ENCODE measurements around the gene ZC3H15. TPM values are rescaled to one million over a fixed set of nuclear protein-coding genes. Genes with fewer than 3 reads are reported as not detected.
A peak's percentile ranks its signal among the peaks of the same experiment; 100 is the strongest.

ZC3H15 gene
- total RNA-seq, 1 donor from 2014 or later, result 63.2 TPM

- DNase-seq (ENCODE audit: low spot score in 2 of 2) (no peak), FAIRE-seq (no peak)
Measured at GRCh38 chr2:186534406-186534805, 48.3 kb downstream of the ZC3H15 start.

- FAIRE-seq (no peak), DNase-seq (ENCODE audit: low spot score in 2 of 2) (no peak)
Measured at GRCh38 chr2:186535861-186536260, 49.8 kb downstream of the ZC3H15 start.

- FAIRE-seq, result no peak
- no peak for DNase-seq (ENCODE audit: low spot score in 2 of 2)
Measured at GRCh38 chr2:186537019-186537418, 51.0 kb downstream of the ZC3H15 start.

- no peak for DNase-seq (ENCODE audit: low spot score in 2 of 2)
- no peak for FAIRE-seq
Measured at GRCh38 chr2:186540941-186541340, 54.9 kb downstream of the ZC3H15 start.

GRCh38 chr2:186542002-186542401 lies 55.9 kb downstream of the ZC3H15 start:
- DNase-seq (ENCODE audit: low spot score in 2 of 2) (no peak), FAIRE-seq (no peak)

- no peak for DNase-seq (ENCODE audit: low spot score in 2 of 2)
- no peak for FAIRE-seq
Measured at GRCh38 chr2:186543561-186544131, 57.6 kb downstream of the ZC3H15 start.

GRCh38 chr2:186544255-186544675 lies 58.2 kb downstream of the ZC3H15 start:
- FAIRE-seq, result no peak
- peak in 1 of 2 donors; percentile 7 for DNase-seq (ENCODE audit: low spot score in 2 of 2)

- DNase-seq (ENCODE audit: low spot score in 2 of 2), result no peak
- no peak for FAIRE-seq
Measured at GRCh38 chr2:186546846-186547245, 60.8 kb downstream of the ZC3H15 start.

GRCh38 chr2:186551323-186552050 lies 65.4 kb downstream of the ZC3H15 start:
- FAIRE-seq (no peak), DNase-seq (ENCODE audit: low spot score in 2 of 2) (no peak)

GRCh38 chr2:186554429-186554828 lies 68.4 kb downstream of the ZC3H15 start:
- FAIRE-seq, result no peak
- DNase-seq (ENCODE audit: low spot score in 2 of 2), result no peak

- FAIRE-seq (no peak), DNase-seq (ENCODE audit: low spot score in 2 of 2) (no peak)
Measured at GRCh38 chr2:186554850-186555671, 69.0 kb downstream of the ZC3H15 start.

- FAIRE-seq, result no peak
- no peak for DNase-seq (ENCODE audit: low spot score in 2 of 2)
Measured at GRCh38 chr2:186558512-186559276, 72.6 kb downstream of the ZC3H15 start.

Other genes with a start within 250 kb of the ZC3H15 start
- 37.5 TPM for gene ITGAV, start 103.8 kb downstream of the ZC3H15 start, total RNA-seq
- gene FAM171B, start 207.8 kb downstream of the ZC3H15 start, total RNA-seq, result 183 TPM

All from frontal cortex (tissue), 4 donors.